DMS79 treated with DMSO at 0.1 percent for 48 hours (cell line): ENCODE results near the gene STOM.

ENCODE experiments used
- DNase-seq: peaks from one replicate; lab custom pipeline; 2025; lab: John Stamatoyannopoulos, UW

STOM gene

GRCh38 chr9:121349009-121349408, 21.0 kb downstream of the STOM start:
- DNase-seq: no peak

GRCh38 chr9:121348221-121348620, 21.8 kb downstream of the STOM start:
- DNase-seq: no peak

GRCh38 chr9:121345070-121345469, 25.0 kb downstream of the STOM start:
- peak; percentile 67 for DNase-seq

GRCh38 chr9:121344184-121344583, 25.9 kb downstream of the STOM start:
- peak; percentile 84 for DNase-seq

GRCh38 chr9:121340676-121341392, 29.2 kb downstream of the STOM start:
- DNase-seq: no peak

- no peak for DNase-seq
These were observed 30.6 kb downstream of the STOM start for GRCh38 chr9:121339437-121339836.

GRCh38 chr9:121336665-121337064, 33.4 kb downstream of the STOM start:
- no peak for DNase-seq

GRCh38 chr9:121333950-121334773, 35.9 kb downstream of the STOM start:
- DNase-seq: no peak

GRCh38 chr9:121331992-121332685, 37.9 kb downstream of the STOM start:
- DNase-seq: no peak

- no peak for DNase-seq
These were observed 38.5 kb downstream of the STOM start for GRCh38 chr9:121331549-121331948.

GRCh38 chr9:121328876-121329681, 41.0 kb downstream of the STOM start:
- DNase-seq: no peak

GRCh38 chr9:121328476-121328875, 41.6 kb downstream of the STOM start:
- no peak for DNase-seq

- no peak for DNase-seq
These were observed 43.0 kb downstream of the STOM start for GRCh38 chr9:121326901-121327613.

GRCh38 chr9:121326130-121326838, 43.8 kb downstream of the STOM start:
- DNase-seq: no peak

- DNase-seq: no peak
These were observed 44.7 kb downstream of the STOM start for GRCh38 chr9:121325387-121325786.

GRCh38 chr9:121324755-121325154, 45.3 kb downstream of the STOM start:
- DNase-seq: no peak

GRCh38 chr9:121324316-121324715, 45.7 kb downstream of the STOM start:
- no peak for DNase-seq

GRCh38 chr9:121323449-121324151, 46.5 kb downstream of the STOM start:
- no peak for DNase-seq

- DNase-seq: no peak
These were observed 47.2 kb downstream of the STOM start for GRCh38 chr9:121322737-121323448.
